Glomerular visceral epithelial cell (primary cell): ENCODE results near the gene PNMA6F.
"Not testable (repeated sequence)": the region's sequence is repeated elsewhere in the genome, so short reads cannot be mapped to it uniquely, and the experiment has no call there.

ENCODE experiments used
- DNase-seq: peaks from one replicate; pipeline ENCODE4 v3.0.0-alpha.2; 2016; ENCODE audit errors: extremely low spot score

The PNMA6F gene

DNA sequence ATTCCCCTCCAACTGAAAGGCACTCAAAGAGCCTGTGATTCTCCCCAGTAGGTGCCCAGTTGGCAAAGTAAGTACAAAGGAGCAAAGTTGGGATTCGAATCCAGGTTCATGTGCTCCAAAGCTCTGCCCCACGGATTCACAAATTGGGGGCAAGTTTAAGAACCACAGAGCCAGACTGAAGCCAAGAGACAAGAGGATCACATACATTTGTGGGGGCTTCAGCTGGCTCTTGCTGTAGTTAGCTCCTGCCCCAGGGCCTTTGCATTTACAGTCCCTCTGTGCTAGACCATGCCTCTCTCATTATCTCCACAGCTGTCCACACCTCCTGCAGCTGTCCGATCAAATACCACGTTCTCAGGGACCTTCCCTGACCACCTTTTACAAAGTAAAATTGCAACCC lies 18.8 kb downstream of the PNMA6F start:
- DNase-seq, result no peak

DNA sequence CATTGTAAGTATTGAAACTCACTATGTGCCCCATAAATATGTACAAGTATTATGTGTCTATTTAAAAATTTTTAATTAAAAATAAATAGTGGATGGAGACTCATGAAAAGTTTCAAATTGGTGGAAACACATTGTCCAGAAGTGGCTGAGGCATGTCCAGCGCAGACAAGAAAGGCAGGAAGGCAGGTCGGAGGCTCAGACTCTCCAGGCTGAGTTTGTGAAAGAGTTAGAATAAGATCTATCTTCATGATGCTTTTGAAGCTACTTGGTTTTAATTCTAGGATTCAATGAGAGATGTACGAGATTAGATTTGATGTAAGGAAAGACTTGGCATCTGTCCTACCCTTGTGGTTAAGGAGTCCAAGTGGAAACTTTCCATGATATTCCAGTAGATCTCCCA lies 19.8 kb downstream of the PNMA6F start:
- no peak for DNase-seq

DNA sequence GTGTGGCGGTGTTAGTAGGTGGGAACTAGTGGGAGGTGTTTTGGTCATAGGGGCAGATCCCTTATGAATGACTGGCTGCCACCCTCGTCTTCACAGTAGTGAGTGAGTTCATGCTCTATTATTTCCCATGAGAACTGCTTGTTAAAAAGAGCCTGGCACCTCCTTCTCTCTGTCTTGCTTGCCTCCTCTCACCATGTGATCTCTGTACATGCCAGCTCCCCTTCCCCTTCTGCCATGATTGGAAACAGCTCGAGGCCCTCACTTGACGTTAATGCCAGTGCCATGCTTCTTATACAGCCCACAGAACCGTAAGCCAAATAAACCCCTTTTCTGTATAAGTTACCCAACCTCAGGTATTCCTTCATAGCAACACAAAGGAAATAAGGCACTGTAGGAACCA lies 21.7 kb downstream of the PNMA6F start:
- DNase-seq, result no peak

DNA sequence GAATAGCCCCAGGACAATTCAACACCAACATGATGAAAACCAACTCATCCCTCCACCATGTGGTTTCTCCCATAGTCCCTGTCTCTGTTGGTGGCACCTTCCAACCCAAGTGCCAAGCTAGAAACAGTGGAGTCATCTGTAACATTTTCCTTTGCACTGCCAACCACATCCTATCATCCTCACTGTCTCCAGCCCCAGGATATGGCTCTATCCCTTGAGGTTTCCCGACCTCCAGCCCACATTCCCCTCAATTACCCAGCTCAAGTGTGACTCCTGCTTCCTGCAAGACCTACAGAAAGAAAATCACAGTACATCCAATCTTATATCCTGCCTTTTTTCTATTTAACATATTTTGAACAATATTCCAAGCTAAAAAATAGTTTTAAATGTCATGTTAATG lies 24.2 kb downstream of the PNMA6F start:
- DNase-seq, result no peak

DNA sequence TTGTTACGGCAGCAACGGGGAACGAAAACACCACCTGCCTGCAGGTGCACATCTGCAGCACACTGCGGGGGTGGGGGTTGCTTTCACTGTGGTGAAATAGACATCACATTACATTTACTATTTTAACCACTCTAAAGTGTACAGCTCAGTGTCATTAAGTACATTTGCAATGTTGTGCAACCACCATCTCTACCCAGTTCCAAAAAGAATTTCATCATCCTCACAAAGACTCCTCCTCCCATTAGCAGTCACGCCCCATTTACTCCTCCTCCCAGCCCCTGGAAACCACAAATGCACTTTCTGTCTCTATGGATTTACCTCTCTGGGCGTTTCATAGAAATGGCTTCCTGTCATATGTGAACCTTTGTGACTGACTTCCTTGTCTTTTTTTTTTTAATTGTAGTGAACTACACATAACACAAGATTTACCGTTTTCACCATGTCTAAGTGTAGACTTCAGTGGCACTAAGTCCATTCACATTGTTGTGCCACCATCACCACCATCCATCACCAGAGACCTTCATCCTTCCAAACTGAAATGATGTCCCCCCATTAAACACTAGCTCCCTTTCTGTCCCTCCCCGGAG lies 28.0 kb downstream of the PNMA6F start:
- not testable (repeated sequence) for DNase-seq

DNA sequence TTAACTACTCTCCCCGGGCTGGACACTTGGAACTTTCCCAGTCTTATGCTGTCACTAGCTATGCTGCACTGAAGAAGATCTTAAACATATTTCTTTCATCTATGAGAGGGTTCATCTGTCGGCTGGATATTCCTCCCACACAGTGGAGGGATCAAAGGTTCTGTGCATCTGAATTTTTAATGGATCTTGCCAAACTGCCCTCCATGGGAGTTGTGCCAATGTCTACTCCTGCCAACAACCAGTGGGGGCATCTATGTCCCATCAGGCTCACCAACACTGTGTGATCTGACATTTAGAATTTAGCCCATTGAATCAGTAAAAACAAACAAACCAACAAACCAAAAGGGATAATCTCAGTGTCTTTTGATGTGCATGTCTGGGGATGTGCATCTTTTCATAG lies 32.8 kb downstream of the PNMA6F start:
- not testable (repeated sequence) for DNase-seq

DNA sequence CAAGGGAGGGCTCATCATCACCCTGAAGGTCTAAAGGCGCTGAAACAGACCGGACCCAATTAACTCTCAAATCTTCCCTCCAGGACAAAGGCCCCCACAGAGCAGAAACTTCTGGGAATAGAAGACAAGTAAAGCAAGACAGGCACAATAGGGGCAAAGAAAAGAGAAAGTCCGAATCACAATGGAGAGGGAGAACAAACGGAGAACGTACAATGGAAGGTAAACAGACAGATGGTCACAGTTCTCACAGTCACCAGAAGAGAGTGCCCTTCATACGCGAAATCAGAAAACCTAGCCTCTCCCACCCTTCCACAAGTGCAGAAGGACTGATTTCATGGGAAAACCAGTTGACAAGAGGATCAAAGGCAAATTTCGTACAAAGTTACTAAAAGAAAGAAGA lies 35.9 kb downstream of the PNMA6F start:
- DNase-seq, result not testable (repeated sequence)

DNA sequence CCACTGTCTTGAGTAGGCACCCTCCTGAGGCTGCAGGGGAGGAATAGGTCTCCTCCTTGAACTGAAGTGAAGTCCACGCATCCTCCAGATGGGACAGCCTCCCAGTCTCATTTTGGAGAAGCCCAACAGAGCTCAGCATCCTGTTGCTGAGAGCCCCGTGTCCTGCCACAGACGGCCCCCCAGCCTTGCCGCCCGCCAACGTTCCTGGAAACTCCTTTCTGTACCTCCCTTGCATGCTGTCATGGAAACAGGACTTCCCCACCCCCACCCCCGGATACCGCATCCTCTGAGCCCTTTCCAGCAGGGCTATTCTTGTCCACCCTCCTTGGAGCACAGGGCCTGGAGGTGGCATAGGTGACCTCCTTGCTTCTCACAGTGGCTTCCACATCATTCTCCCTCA lies 37.6 kb downstream of the PNMA6F start:
- DNase-seq, result not testable (repeated sequence)

DNA sequence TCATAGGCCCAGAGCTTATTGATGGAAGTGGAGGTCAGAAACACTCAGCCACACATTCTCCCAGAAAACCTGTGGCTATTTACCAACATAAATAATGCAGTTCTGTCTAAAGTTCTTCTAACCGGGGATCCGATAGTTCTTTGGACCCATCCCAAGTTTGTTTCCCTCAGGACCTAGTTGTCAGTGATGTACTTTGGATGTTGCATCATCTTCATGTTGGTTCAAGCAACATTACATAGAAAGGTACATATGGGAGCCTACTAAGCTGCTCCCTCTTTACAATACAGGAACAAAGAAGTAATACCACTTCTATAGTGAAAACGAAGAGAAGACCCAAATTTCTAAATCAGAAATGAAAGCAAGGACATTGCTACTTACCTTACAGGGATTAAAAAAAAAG lies 39.8 kb downstream of the PNMA6F start:
- not testable (repeated sequence) for DNase-seq

DNA sequence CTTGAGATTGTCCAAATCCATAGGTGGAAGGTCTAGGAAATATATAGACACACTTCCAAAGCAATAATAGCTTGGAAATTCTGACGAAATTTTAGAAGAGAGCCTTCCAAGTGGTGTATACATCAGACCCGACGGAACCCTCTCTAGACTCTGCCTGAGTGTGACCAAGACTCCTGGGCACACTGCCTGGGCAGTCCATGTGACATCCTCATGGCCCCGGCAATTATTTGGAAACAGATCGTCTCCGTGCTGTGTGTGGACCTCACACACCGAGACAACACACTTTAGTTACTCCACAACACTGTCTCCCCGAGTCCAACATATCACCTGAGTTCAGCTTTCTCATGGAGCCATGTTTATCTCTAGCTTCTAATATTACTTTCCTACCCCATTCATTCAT lies 42.3 kb downstream of the PNMA6F start:
- DNase-seq, result not testable (repeated sequence)

DNA sequence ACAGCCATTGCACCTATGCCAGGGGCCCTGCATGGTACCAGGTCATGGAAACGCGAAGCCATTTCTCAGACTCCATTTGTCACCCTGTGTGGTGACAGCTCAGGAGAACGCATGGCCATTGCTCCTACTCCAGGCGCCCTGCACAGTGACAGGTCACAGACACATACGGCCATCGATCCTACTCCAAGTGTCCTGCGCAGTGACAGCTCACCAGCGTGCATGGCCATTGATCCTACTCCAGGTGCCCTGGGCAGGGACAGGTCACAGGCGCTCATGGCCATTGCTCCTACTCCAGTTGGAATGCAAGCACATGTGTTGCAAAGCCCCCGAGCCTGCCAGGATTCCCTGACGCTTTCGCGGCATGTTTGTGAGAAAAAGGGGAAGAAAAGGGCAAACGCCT lies 45.5 kb downstream of the PNMA6F start:
- not testable (repeated sequence) for DNase-seq

DNA sequence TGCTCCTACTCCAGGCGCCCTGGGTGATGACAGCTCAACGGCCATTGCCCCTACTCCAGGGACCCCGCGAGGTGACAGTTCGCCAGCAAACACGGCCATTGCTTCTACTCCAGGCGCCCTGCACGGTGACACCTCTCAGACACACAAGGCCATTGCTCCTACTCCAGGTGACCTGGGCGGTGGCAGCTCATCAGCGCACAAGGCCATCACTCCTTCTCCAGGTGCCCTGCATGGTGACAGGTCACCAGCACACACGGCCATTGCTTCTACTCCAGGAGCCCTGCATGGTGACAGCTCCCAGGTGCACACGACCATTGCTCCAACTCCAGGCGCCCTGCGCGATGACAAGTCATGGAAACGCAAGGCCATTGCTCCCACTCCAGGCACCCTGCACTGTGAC lies 46.1 kb downstream of the PNMA6F start:
- DNase-seq, result not testable (repeated sequence)

DNA sequence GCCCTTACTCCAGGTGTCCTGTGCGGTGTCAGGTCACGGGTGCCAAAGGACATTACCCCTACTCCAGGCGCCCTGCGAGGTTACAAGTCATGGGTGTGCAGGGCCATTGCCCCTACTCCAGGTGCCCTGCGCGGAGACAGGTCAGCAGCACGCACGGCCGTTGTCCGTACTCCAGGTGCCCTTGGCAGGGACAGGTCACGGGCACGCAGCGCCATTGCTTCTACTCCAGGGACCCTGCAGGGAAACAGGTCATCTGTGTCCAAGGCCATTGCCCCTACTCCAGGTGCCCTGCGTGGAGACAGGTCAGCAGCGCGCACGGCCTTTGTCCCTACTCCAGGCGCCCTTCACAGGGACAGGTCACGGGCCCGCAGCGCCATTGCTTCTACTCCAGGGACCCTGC lies 49.0 kb downstream of the PNMA6F start:
- DNase-seq, result not testable (repeated sequence)

DNA sequence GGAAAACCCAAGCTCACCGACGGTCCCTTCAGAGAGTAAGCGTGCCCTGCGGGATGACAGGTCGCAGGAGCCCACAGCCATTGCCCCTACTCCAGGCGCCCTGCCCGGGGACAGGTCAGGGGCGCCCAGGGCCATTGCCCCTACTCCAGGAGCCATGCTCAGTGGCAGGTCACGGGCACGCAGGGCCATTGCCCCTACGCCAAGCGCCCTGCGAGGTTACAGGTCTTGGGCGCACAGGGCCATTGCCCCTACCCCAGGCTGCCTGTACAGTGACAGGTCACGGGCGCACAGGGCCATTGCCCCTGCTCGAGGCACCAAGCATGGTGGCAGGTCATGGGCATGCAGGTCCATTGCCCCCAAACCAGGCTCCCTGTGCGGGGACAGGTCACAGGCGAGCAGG lies 49.5 kb downstream of the PNMA6F start:
- DNase-seq, result not testable (repeated sequence)
